ENCODE data around the gene LRBA. TPM values are rescaled to one million over a fixed set of nuclear protein-coding genes. Genes with fewer than 3 reads are reported as not detected.

The LRBA gene
- total and polyA plus RNA-seq, 9 of the 15 experiments (the other 6 are each of a cell fraction or from before 2014, with no cell fraction given), result 24.2 to 88.7 (median 59.7) TPM

- 77% methylated on average over 4 of the region's 4 CpGs for WGBS (ENCODE audit: insufficient coverage, low coverage, missing lambda C conversion rate)
- Histone ChIP-seq H3K4me1 (replicated peaks in 1 of 2; ENCODE audit: control insufficient read depth in 2 of 2, insufficient read depth in 2 of 2, low read length in 2 of 2) (no peaks in the 10 kb centered on the region), H3K9me3 (replicated peaks; ENCODE audit: control insufficient read depth, insufficient read depth, low read depth, low read length) (no peaks in the 10 kb centered on the region), H3K4me3 (no peak overlapping the region), H4K20me1 (replicated peaks; ENCODE audit: control insufficient read depth, insufficient read depth, low read length) (no peaks in the 10 kb centered on the region), H3K4me2 (ENCODE audit: insufficient read depth, low read length) (no peak overlapping the region), H3K9me1 (ENCODE audit: control insufficient read depth, insufficient read depth, low read length) (no peaks in the 10 kb centered on the region), H3K9ac (ENCODE audit: insufficient read depth in 1 of 2, low read depth in 2 of 2, low read length in 2 of 2) (no peak overlapping the region), H3K27me3 (ENCODE audit: control insufficient read depth in 2 of 2, insufficient read depth in 2 of 2, low read length in 2 of 2) (no peaks in the 10 kb centered on the region), H3K79me2 (ENCODE audit: control insufficient read depth, insufficient read depth, low read length) (no peaks in the 10 kb centered on the region), H3K36me3 (ENCODE audit: control insufficient read depth, insufficient read depth, low read length) (peaks cover 10% of the 10 kb centered on the region), H2AFZ (ENCODE audit: low read depth, low read length) (no peak overlapping the region), H3K27ac (ENCODE audit: extremely low read depth, low read depth, low read length) (no peak overlapping the region)
- no peak for FAIRE-seq
- TF ChIP-seq MECOM (CRISPR knock-in tag; IDR thresholded peaks at IDR 0.05) (no peak), PPARD (CRISPR knock-in tag; IDR thresholded peaks at IDR 0.05) (no peak), TFAM (CRISPR knock-in tag; conservative IDR thresholded peaks at IDR 0.05) (no peak), HBP1 (CRISPR knock-in tag; IDR thresholded peaks at IDR 0.05) (no peak), USF2 (CRISPR knock-in tag; IDR thresholded peaks at IDR 0.05) (no peak), ZNF431 (CRISPR knock-in tag; IDR thresholded peaks at IDR 0.05) (no peak), SNIP1 (IDR thresholded peaks at IDR 0.05; ENCODE audit: low read depth) (no peak), MCM7 (IDR thresholded peaks at IDR 0.05) (no peak), SRSF3 (IDR thresholded peaks at IDR 0.05; ENCODE audit: insufficient read depth, low read length) (no peak)
- TF ChIP-seq, protein P1, sequence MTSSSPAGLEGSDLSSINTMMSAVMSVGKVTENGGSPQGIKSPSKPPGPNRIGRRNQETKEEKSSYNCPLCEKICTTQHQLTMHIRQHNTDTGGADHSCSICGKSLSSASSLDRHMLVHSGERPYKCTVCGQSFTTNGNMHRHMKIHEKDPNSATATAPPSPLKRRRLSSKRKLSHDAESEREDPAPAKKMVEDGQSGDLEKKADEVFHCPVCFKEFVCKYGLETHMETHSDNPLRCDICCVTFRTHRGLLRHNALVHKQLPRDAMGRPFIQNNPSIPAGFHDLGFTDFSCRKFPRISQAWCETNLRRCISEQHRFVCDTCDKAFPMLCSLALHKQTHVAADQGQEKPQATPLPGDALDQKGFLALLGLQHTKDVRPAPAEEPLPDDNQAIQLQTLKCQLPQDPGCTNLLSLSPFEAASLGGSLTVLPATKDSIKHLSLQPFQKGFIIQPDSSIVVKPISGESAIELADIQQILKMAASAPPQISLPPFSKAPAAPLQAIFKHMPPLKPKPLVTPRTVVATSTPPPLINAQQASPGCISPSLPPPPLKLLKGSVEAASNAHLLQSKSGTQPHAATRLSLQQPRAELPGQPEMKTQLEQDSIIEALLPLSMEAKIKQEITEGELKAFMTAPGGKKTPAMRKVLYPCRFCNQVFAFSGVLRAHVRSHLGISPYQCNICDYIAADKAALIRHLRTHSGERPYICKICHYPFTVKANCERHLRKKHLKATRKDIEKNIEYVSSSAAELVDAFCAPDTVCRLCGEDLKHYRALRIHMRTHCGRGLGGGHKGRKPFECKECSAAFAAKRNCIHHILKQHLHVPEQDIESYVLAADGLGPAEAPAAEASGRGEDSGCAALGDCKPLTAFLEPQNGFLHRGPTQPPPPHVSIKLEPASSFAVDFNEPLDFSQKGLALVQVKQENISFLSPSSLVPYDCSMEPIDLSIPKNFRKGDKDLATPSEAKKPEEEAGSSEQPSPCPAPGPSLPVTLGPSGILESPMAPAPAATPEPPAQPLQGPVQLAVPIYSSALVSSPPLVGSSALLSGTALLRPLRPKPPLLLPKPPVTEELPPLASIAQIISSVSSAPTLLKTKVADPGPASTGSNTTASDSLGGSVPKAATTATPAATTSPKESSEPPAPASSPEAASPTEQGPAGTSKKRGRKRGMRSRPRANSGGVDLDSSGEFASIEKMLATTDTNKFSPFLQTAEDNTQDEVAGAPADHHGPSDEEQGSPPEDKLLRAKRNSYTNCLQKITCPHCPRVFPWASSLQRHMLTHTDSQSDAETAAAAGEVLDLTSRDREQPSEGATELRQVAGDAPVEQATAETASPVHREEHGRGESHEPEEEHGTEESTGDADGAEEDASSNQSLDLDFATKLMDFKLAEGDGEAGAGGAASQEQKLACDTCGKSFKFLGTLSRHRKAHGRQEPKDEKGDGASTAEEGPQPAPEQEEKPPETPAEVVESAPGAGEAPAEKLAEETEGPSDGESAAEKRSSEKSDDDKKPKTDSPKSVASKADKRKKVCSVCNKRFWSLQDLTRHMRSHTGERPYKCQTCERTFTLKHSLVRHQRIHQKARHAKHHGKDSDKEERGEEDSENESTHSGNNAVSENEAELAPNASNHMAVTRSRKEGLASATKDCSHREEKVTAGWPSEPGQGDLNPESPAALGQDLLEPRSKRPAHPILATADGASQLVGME (CRISPR knock-in tag; IDR thresholded peaks at IDR 0.05), result no peak
- in situ Hi-C loops (cut with MboI) (no loop called here), intact Hi-C loops (cut with micrococcal nuclease) (no loop called here)
- ATAC-seq, result no peak
- POLR2A ChIA-PET, result no interaction called here
- CTCF ChIA-PET (ENCODE audit: low intra/inter-chr PET ratio), result no interaction called here
- BruUV-seq (replicated peaks), result no TSS peak
- DNase-seq (ENCODE audit: extremely low read depth in 1 of 4, low spot score in 3 of 4), result no peak
These were observed 532.5 kb downstream of the LRBA start for GRCh38 chr4:150482581-150482980.

Data from K562 (cell line).